H1 (cell line): Measurements from ENCODE around the gene KRT4. TPM values are rescaled to one million over a fixed set of nuclear protein-coding genes. Genes with fewer than 3 reads are reported as not detected.

Experiments
- CTCF ChIA-PET: fragments of 300-600 bp; sonication (Branson Sonifier 250); formaldehyde crosslinking; loops from one replicate; lab custom pipeline; 2021; ENCODE audit not compliant: partially characterized antibody; lab: Charles Lee
- POLR2A ChIA-PET: fragments of 300-600 bp; sonication (Branson Sonifier 250); formaldehyde crosslinking; loops from one replicate; lab custom pipeline; 2021; ENCODE audit warnings: inconsistent platforms; ENCODE audit not compliant: partially characterized antibody; lab: Charles Lee
- DNase-seq, 2 experiments: peaks; one replicate each; pipeline versions ENCODE4 v3.0.0 to v3.0.0-alpha.2; 2010 to 2022; ENCODE audit warnings: low spot score in 2 of 2, low read depth in 1 of 2, mixed read lengths in 1 of 2
- FAIRE-seq: peaks from 2 replicates; lab custom pipeline; 2011; peaks lifted over from hg19 to GRCh38; lab: Jason Lieb, UNC
- H2AFZ ChIP-seq: 2 replicates; pipeline ENCODE4 v1.8.1; 2012; ENCODE audit warnings: low read length, inconsistent platforms
- H2AK5ac ChIP-seq: 2 replicates; pipeline ENCODE4 v1.6.1; 2013; ENCODE audit warnings: low read depth, low read length
- H2BK120ac ChIP-seq: replicated peaks from 2 replicates; pipeline ENCODE3; 2013; ENCODE audit warnings: low read depth, low read length, inconsistent platforms
- H2BK12ac ChIP-seq: 2 replicates; pipeline ENCODE4 v1.6.1; 2013; ENCODE audit warnings: low read depth, low read length
- H2BK15ac ChIP-seq: 2 replicates; pipeline ENCODE4 v1.6.1; 2013; ENCODE audit warnings: low read length
- H2BK20ac ChIP-seq: 2 replicates; pipeline ENCODE4 v1.6.1; 2013; ENCODE audit warnings: low read length
- H2BK5ac ChIP-seq: 2 replicates; pipeline ENCODE4 v1.6.1; 2013; ENCODE audit warnings: low read depth, low read length
- H3K14ac ChIP-seq: 2 replicates; pipeline ENCODE4 v1.6.1; 2013; ENCODE audit warnings: inconsistent platforms; ENCODE audit not compliant: insufficient read length
- H3K18ac ChIP-seq: 2 replicates; pipeline ENCODE4 v1.6.1; 2013; ENCODE audit warnings: low read length; ENCODE audit errors: extremely low read depth
- H3K23ac ChIP-seq: 2 replicates; pipeline ENCODE4 v1.6.1; 2013; ENCODE audit warnings: inconsistent platforms; ENCODE audit not compliant: insufficient read length
- H3K23me2 ChIP-seq: 2 replicates; pipeline ENCODE4 v1.6.1; 2013; ENCODE audit warnings: low read depth, low read length
- H3K27ac ChIP-seq: 2 replicates; pipeline ENCODE4 v1.6.1; 2011; ENCODE audit warnings: low read depth, low read length, inconsistent platforms
- H3K27me3 ChIP-seq, 4 experiments: replicated peaks in 1 of 4; 1 replicate in 1 of 4; 2 replicates in 3 of 4; pipeline versions ENCODE4 v1.6.1 to v1.8.1; 2011 to 2013; ENCODE audit warnings: low read length in 3 of 4, mild to moderate bottlenecking in 3 of 4, inconsistent platforms in 2 of 4, mixed read lengths in 2 of 4, moderate library complexity in 1 of 4; ENCODE audit not compliant: control insufficient read depth in 3 of 4, insufficient read depth in 3 of 4; ENCODE audit errors: extremely low read depth in 1 of 4
- H3K36me3 ChIP-seq, 4 experiments: 2 replicates each; pipeline versions ENCODE4 v1.6.1 to v1.8.1; 2011 to 2013; ENCODE audit warnings: mild to moderate bottlenecking in 4 of 4, low read length in 3 of 4, moderate library complexity in 2 of 4, control low read depth in 1 of 4, inconsistent platforms in 1 of 4; ENCODE audit not compliant: insufficient read depth in 4 of 4, control insufficient read depth in 2 of 4
- H3K4ac ChIP-seq: replicated peaks from 2 replicates; pipeline ENCODE3; 2013; ENCODE audit warnings: low read length, low read depth, mixed read lengths, inconsistent platforms; ENCODE audit not compliant: insufficient read length
- H3K4me1 ChIP-seq, 4 experiments: replicated peaks in 1 of 4; 1 replicate in 1 of 4; 2 replicates in 3 of 4; pipeline versions ENCODE4 v1.6.1 to v1.8.1; 2011 to 2013; ENCODE audit warnings: low read length in 3 of 4, inconsistent platforms in 2 of 4, mixed read lengths in 1 of 4; ENCODE audit not compliant: insufficient read depth in 4 of 4, control insufficient read depth in 3 of 4
- H3K4me2 ChIP-seq, 2 experiments: 2 replicates each; pipeline versions ENCODE4 v1.6.1 to v1.8.1; 2011 to 2013; ENCODE audit warnings: low read depth in 2 of 2, low read length in 2 of 2, control low read depth in 1 of 2, inconsistent platforms in 1 of 2, mild to moderate bottlenecking in 1 of 2; ENCODE audit not compliant: insufficient read depth in 1 of 2
- H3K4me3 ChIP-seq, 4 experiments: fragments of 200-600, 300-600 bp in 1 of 4; sonication (generic), shearing (Covaris generic), sonication (Bioruptor Twin) in 1 of 4; 2 replicates each; pipeline versions ENCODE4 v1.5.1 to v1.8.1; 2011 to 2016; ENCODE audit warnings: low read length in 4 of 4, low read depth in 3 of 4, control low read depth in 2 of 4, inconsistent platforms in 2 of 4, mild to moderate bottlenecking in 2 of 4, mixed read lengths in 1 of 4, moderate library complexity in 1 of 4; ENCODE audit not compliant: insufficient read depth in 2 of 4; ENCODE audit errors: extremely low read depth in 1 of 4
- H3K56ac ChIP-seq: replicated peaks from 2 replicates; pipeline ENCODE3; 2013; ENCODE audit warnings: low read depth, mild to moderate bottlenecking, mixed read lengths, low read length, inconsistent platforms; ENCODE audit not compliant: insufficient read length
- H3K79me1 ChIP-seq: 2 replicates; pipeline ENCODE4 v1.6.1; 2013; ENCODE audit warnings: low read depth, low read length, control low read depth
- H3K79me2 ChIP-seq, 2 experiments: 2 replicates each; pipeline versions ENCODE4 v1.6.1 to v1.8.1; 2012 to 2013; ENCODE audit warnings: low read length in 2 of 2, mild to moderate bottlenecking in 2 of 2, inconsistent platforms in 1 of 2; ENCODE audit not compliant: insufficient read depth in 2 of 2, control insufficient read depth in 1 of 2
- H3K9ac ChIP-seq, 4 experiments: replicated peaks in 1 of 4; 1 replicate in 1 of 4; 2 replicates in 3 of 4; pipeline versions ENCODE4 v1.6.1 to v1.8.1; 2011 to 2013; ENCODE audit warnings: low read depth in 3 of 4, low read length in 3 of 4, control low read depth in 2 of 4, mild to moderate bottlenecking in 2 of 4, moderate library complexity in 2 of 4, inconsistent platforms in 1 of 4; ENCODE audit errors: extremely low read depth in 1 of 4
- H3K9me3 ChIP-seq, 2 experiments: 2 replicates each; pipeline versions ENCODE4 v1.6.1 to v1.8.1; 2012 to 2013; ENCODE audit warnings: mild to moderate bottlenecking in 2 of 2, moderate library complexity in 2 of 2, control low read depth in 1 of 2, inconsistent platforms in 1 of 2, low read depth in 1 of 2, low read length in 1 of 2, mixed read lengths in 1 of 2; ENCODE audit not compliant: insufficient read depth in 2 of 2
- H4K20me1 ChIP-seq, 2 experiments: replicated peaks in 1 of 2; 2 replicates each; pipeline versions ENCODE3 to v1.8.1; 2011 to 2013; ENCODE audit warnings: inconsistent platforms in 2 of 2, low read length in 2 of 2, mild to moderate bottlenecking in 1 of 2; ENCODE audit not compliant: insufficient read depth in 2 of 2, control insufficient read depth in 1 of 2
- H4K5ac ChIP-seq: 2 replicates; pipeline ENCODE4 v1.6.1; 2013; ENCODE audit warnings: low read length, low read depth, mixed read lengths, inconsistent platforms; ENCODE audit not compliant: insufficient read length
- H4K8ac ChIP-seq: 2 replicates; pipeline ENCODE4 v1.8.0; 2013; ENCODE audit warnings: mild to moderate bottlenecking, moderate library complexity, low read length, inconsistent platforms; ENCODE audit not compliant: insufficient read depth; ENCODE audit errors: extremely low read depth
- H4K91ac ChIP-seq: replicated peaks from 2 replicates; pipeline ENCODE3; 2013; ENCODE audit warnings: low read length, mixed read lengths, inconsistent platforms; ENCODE audit not compliant: insufficient read length
- ATF2 ChIP-seq: IDR thresholded peaks from 2 replicates; pipeline ENCODE4 v1.6.1; 2012; ENCODE audit warnings: low read length, inconsistent platforms
- BCL11A ChIP-seq, 2 experiments: IDR thresholded peaks; one replicate each; pipeline ENCODE4 v1.6.1; 2011; ENCODE audit warnings: low read depth in 2 of 2, low read length in 2 of 2, mild to moderate bottlenecking in 2 of 2
- CEBPB ChIP-seq: IDR thresholded peaks from 2 replicates; pipeline ENCODE4 v1.6.1; 2012; ENCODE audit warnings: low read depth, low read length
- CHD1 ChIP-seq: IDR thresholded peaks from 2 replicates; pipeline ENCODE4 v1.6.1; 2012; ENCODE audit warnings: low read depth, low read length, improper control_type of control experiment
- PHF8 ChIP-seq: fragments of 200-600 bp; sonication (generic); conservative IDR thresholded peaks from 2 replicates; pipeline ENCODE4 v1.7.1; 2012; ENCODE audit warnings: low read depth, mild to moderate bottlenecking, inconsistent platforms, low read length, moderate library complexity
- POLR2AphosphoS5 ChIP-seq: IDR thresholded peaks from 2 replicates; pipeline ENCODE4 v1.6.1; 2011; ENCODE audit warnings: low read depth, low read length
- RXRA ChIP-seq: IDR thresholded peaks from 2 replicates; pipeline ENCODE4 v1.6.1; 2011; ENCODE audit warnings: low read depth, mild to moderate bottlenecking, low read length, moderate library complexity; ENCODE audit not compliant: insufficient read depth
- SAP30 ChIP-seq: fragments of 300-600 bp; sonication (generic); IDR thresholded peaks from 2 replicates; pipeline ENCODE4 v1.7.1; 2012; ENCODE audit warnings: low read length, moderate library complexity, mild to moderate bottlenecking, inconsistent platforms; ENCODE audit not compliant: insufficient read depth, insufficient replicate concordance
- SIN3A ChIP-seq, 2 experiments: IDR thresholded peaks in 1 of 2; conservative IDR thresholded peaks in 1 of 2; 2 replicates each; pipeline ENCODE4 v1.6.1; 2011 to 2012; ENCODE audit warnings: low read length in 2 of 2, improper control_type of control experiment in 1 of 2, low read depth in 1 of 2, mild to moderate bottlenecking in 1 of 2
- SP1 ChIP-seq: IDR thresholded peaks from 2 replicates; pipeline ENCODE4 v1.6.1; 2011; ENCODE audit warnings: low read depth, low read length
- SUZ12 ChIP-seq: fragments of 200-600 bp; sonication (generic); IDR thresholded peaks from 2 replicates; pipeline ENCODE4 v1.6.1; 2012; ENCODE audit warnings: mild to moderate bottlenecking, inconsistent platforms, low read length, moderate library complexity, mixed read lengths
- ZNF274 ChIP-seq: IDR thresholded peaks from 2 replicates; pipeline ENCODE4 v1.7.0; 2012; ENCODE audit warnings: low read length, borderline replicate concordance; ENCODE audit errors: extremely low read depth
- WGBS, 2 experiments: shearing (Covaris generic) in 1 of 2; methylation state at CpG; one replicate each; pipeline versions ENCODE4 v1.1.6 to v1.1.7; 2013 to 2015; ENCODE audit warnings: low lambda C conversion rate in 2 of 2, mixed read lengths in 2 of 2, inconsistent platforms in 1 of 2, low coverage in 1 of 2, missing lambda C conversion rate in 1 of 2; ENCODE audit not compliant: insufficient replicate concordance in 2 of 2, insufficient coverage in 1 of 2, insufficient read length in 1 of 2; ENCODE audit errors: extremely low coverage in 1 of 2, missing lambda C conversion rate in 1 of 2; 5-methylcytosine and 5-hydroxymethylcytosine counted together
- polyA plus RNA-seq, 7 experiments: library from polyadenylated mRNA; depleted of rRNA in 3 of 7; stranded (reverse) in 5 of 7; unstranded in 2 of 7; fragments of >200 nt in 5 of 7; fragments of 200-250 nt in 2 of 7; gene quantifications; 1 replicate in 5 of 7; 2 replicates in 1 of 7; 4 replicates in 1 of 7; pipeline versions ENCODE4 v1.2.1 to v1.2.3, GENCODE V29; 2011 to 2013; ENCODE audit warnings: missing spikeins in 2 of 7, mixed read lengths in 2 of 7
- total RNA-seq: library from RNA; stranded (reverse); fragmentation: NEBNext Ultra II Directional; extraction: Animal tissue kit (Norgen Biotek cat#: 25700); gene quantifications from 2 replicates; pipeline ENCODE4 v1.2.1, GENCODE V29; 2021

Gene KRT4
- total and polyA plus RNA-seq, 2 of the 8 experiments (the other 6 are each of a cell fraction or from before 2014, with no cell fraction given), result not detected

- Histone ChIP-seq H3K9me3 (no peaks in the 10 kb centered on the region), H3K18ac (no peak overlapping the region), H3K79me1 (no peaks in the 10 kb centered on the region), H2BK12ac (peak overlapping the region; percentile 82; the same call in 1 of the 2 replicates), H3K23ac (no peak overlapping the region), H3K27ac (no peak overlapping the region), H3K79me2 (no peaks in the 10 kb centered on the region), H4K8ac (no peak overlapping the region), H4K20me1 (no peaks in the 10 kb centered on the region), H3K9ac (no peak overlapping the region), H2AFZ (no peak overlapping the region), H2BK5ac (no peak overlapping the region; the same call in 1 of the 2 replicates), H3K36me3 (no peaks in the 10 kb centered on the region), H4K5ac (no peak overlapping the region), H2AK5ac (no peak overlapping the region), H3K4me3 (no peak overlapping the region), H3K4ac (no peak overlapping the region), H2BK20ac (peak overlapping the region; percentile 86; the same call in 1 of the 2 replicates), H3K27me3 (no peaks in the 10 kb centered on the region), H4K91ac (no peak overlapping the region), H3K56ac (no peak overlapping the region), H3K4me2 (no peak overlapping the region), H3K4me1 (peaks cover 3 to 17% (median 6%) of the 10 kb centered on the region in 4 experiments), H2BK120ac (no peak overlapping the region), H2BK15ac (no peak overlapping the region), H3K23me2 (peaks cover 2% of the 10 kb centered on the region; the same call in 1 of the 2 replicates), H3K14ac (no peak overlapping the region)
- ChIA-PET CTCF (interaction anchor here (0.9 to 3.3 kb wide), 9 partner anchors 11 to 178 kb away, joined by 3 to 20 read pairs (median 4); no protein-coding TSS in a partner anchor), POLR2A (interaction anchor here (1.1 kb wide), 1 partner anchor 14 kb away, joined by 3 read pairs; no protein-coding TSS in a partner anchor)
- no peak for DNase-seq
- FAIRE-seq, result no peak
- 74% methylated on average over 6 of the region's 6 CpGs; no CpG with 5 or more reads in 1 of the 2 experiments for WGBS, 2 experiments
- TF ChIP-seq POLR2AphosphoS5 (no peak), SIN3A (conservative IDR thresholded peaks at IDR 0.05 in 1 of 2, IDR thresholded peaks at IDR 0.05 in 1 of 2; ENCODE audit: low read depth in 1 of 2, low read length in 2 of 2) (no peak), CHD1 (no peak), BCL11A (IDR thresholded peaks at IDR 0.05; ENCODE audit: low read depth in 2 of 2, low read length in 2 of 2) (no peak), ATF2 (no peak), CEBPB (no peak), PHF8 (no peak), ZNF274 (no peak), RXRA (no peak), SP1 (no peak), SUZ12 (no peak), SAP30 (no peak)
Observed at GRCh38 chr12:52802442-52802841, 11.5 kb downstream of the KRT4 start.
